ENCODE data around the gene TNFAIP8L1. TPM values are rescaled to one million over a fixed set of nuclear protein-coding genes. Genes with fewer than 3 reads are reported as not detected.

The TNFAIP8L1 gene
- 1.9 and 2.1 TPM in 2 replicates for total RNA-seq

DNA sequence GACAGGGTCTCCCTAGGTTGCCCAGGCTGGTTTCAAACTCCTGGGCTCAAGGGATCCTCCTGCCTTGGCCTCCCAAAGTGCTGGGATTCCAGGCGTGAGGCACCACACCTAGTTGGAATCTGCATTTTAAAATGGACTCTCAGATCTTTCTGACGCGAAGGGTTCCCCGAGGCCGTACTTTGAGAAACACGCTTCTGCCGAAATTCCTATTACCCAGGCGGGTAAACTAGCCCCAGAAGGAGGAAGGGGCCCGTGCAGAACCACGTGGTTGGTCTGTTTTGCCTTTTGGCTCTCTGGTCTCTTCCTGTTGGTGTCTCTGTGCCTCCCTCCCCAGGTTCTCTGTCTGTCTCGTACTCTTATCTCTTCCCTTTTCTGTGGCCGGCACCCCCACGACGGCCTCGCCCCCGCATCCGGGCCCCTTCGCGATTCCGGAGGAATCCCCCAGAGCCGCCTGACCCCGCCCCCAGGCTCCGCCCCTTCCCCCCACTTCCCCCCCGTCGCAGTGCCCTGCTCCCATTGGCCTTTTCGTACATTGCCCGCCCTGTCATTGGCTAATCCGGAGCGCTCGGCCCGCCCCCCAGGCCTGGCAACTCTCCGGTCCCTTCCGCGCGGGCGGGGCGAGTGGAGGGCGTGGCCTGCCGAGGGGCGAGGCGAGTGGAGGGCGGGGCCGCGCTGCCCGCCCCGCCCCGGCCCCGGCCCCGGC lies at the start of gene TNFAIP8L1:
Gene TNFAIP8L1 (plus strand): TSS at position 689 of the 703 bp plus-strand sequence. CDS start 12,354 bp downstream, outside the sequence.

DNA sequence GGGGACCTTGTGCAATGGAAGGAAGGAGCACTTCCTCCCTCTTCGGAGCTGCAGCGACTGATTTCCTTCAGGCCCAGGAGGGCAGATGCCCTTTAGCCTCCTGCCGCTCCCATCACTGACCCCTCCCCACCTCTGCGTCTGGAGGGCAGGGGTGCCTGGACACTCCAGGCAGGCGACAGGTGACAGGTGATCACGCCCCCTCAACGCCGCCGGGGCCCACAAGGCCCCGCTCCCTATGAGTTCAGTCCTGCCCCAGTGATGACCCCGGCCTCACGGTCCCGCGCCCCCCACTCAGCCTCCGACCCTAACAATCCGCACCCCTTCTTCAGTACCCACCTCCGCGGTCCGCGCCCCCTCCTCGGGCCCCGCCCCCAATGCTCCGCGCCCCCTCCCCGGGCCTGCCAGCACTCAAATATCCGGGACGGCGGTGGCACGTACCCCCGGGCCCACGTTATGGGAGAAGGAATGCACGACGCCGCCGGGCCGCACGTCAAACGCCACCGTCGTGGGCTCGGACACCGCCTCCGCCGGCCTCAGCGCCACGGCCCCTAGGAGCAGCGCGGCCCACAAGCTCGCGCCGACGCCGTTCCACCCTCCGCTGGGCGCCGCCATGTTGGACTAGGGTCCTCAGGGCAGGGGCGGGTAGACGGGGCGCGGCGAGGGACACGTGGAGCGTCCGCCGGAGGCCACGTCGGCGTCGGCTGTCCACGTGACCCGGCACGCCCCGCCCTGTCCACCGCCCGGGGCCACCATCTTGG lies 30.6 kb downstream of the TNFAIP8L1 start, which contains the start of gene MYDGF:
Gene MYDGF (minus strand): TSS at position 620 of the 758 bp plus-strand sequence. CDS start 8 bp downstream, at position 612.

Other genes starting within 250 kb of the TNFAIP8L1 start
- 104 and 122 TPM in 2 replicates for gene SH3GL1, start 239.0 kb upstream of the TNFAIP8L1 start, total RNA-seq
- gene CHAF1A, start 236.9 kb upstream of the TNFAIP8L1 start, total RNA-seq, result 5.2 and 6.4 TPM in 2 replicates
- 101 and 116 TPM in 2 replicates for gene UBXN6, start 181.7 kb upstream of the TNFAIP8L1 start, total RNA-seq
- 58.1 and 65.7 TPM in 2 replicates for gene HDGFL2, start 167.2 kb upstream of the TNFAIP8L1 start, total RNA-seq
- gene PLIN4, start 121.0 kb upstream of the TNFAIP8L1 start, total RNA-seq, result under 0.01 and 0.16 TPM in 2 replicates
- gene PLIN5, start 104.3 kb upstream of the TNFAIP8L1 start, total RNA-seq, result not detected in 2 replicates
- not detected in 2 replicates for gene LRG1, start 99.5 kb upstream of the TNFAIP8L1 start, total RNA-seq
- gene SEMA6B, start 79.8 kb upstream of the TNFAIP8L1 start, total RNA-seq, result 0.12 and 0.49 TPM in 2 replicates
- 80.5 and 117 TPM in 2 replicates for gene MYDGF, start 30.8 kb downstream of the TNFAIP8L1 start, total RNA-seq
- gene DPP9, start 84.3 kb downstream of the TNFAIP8L1 start, total RNA-seq, result 29.9 and 35.6 TPM in 2 replicates
- gene FEM1A, start 152.2 kb downstream of the TNFAIP8L1 start, total RNA-seq, result 15.8 and 18.8 TPM in 2 replicates
- gene TICAM1, start 192.2 kb downstream of the TNFAIP8L1 start, total RNA-seq, result 5.6 and 6.7 TPM in 2 replicates
- gene PLIN3, start 228.2 kb downstream of the TNFAIP8L1 start, total RNA-seq, result 345 and 355 TPM in 2 replicates

Measured in hair follicle dermal papilla cell (primary cell).